HG02884 (cell line): ENCODE results near the gene ELMO2.

Experiments
- ATAC-seq: cut with Tn5 transposase; IDR thresholded peaks from one replicate; pipeline ENCODE4 v1.9.1; 2021; ENCODE audit warnings: mild to moderate bottlenecking, moderate library complexity; ENCODE audit not compliant: unreplicated experiment

The ELMO2 gene

GRCh38 chr20:46367967-46368901 lies 38.2 kb downstream of the ELMO2 start:
- ATAC-seq, result no peak

GRCh38 chr20:46367234-46367633 lies 39.2 kb downstream of the ELMO2 start:
- ATAC-seq, result no peak

DNA sequence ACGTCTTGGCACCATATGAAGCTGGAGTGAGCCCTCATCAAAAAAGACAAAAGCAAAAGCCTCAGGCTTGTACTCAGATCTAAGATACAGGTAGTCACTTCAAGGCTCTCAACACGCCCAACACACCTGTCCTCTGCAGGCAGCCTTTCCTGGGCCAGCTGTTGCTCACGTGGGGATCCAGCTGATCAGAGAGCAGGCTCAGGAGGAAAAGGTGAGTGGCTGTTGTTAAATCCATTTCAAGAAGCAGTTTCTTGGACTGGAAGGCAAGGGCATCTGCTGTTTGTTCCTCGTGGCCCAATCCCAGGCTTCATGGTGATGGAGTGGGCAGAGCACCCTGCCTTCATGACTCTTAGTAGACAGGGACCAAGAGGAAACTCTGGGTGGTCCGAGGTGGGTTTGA lies 39.6 kb downstream of the ELMO2 start:
- no peak for ATAC-seq

DNA sequence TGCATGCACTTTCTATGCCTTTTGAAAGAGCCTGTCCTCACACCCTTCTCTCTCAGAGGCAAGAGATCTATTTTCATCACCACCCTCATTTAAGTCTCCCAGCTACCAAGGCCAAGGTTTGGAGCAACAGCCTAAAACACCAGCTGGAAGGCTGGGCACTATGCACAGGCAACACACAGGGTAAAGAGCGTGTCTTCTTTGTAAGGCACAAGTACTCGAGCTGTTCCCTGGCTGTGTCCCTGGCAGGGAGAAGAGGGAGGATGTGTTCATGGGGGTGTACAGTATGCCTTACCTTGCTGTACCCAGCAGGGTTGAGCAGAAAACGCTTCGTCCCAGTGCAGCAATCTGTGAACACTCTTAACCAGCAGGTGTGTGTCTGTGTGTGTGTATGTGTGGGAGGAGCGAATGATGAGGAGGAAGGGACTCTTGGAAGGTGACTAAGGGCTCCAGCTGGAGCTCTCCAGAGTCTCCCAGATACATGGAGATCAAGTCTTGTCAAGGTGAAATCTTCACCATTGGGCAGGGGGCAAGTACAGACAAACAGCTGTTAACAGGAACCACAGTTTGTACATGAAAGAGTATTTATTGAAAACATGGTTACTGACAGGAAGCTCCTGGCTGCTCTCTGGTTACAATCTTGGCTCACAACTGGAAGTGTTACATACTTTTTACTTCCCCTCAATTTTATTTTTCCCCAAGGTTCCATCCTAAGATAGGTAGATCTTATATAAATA lies 40.8 kb downstream of the ELMO2 start:
- ATAC-seq, result no peak

GRCh38 chr20:46364670-46365486 lies 41.5 kb downstream of the ELMO2 start:
- no peak for ATAC-seq

GRCh38 chr20:46363874-46364669 lies 42.3 kb downstream of the ELMO2 start:
- ATAC-seq, result peak; percentile 65

DNA sequence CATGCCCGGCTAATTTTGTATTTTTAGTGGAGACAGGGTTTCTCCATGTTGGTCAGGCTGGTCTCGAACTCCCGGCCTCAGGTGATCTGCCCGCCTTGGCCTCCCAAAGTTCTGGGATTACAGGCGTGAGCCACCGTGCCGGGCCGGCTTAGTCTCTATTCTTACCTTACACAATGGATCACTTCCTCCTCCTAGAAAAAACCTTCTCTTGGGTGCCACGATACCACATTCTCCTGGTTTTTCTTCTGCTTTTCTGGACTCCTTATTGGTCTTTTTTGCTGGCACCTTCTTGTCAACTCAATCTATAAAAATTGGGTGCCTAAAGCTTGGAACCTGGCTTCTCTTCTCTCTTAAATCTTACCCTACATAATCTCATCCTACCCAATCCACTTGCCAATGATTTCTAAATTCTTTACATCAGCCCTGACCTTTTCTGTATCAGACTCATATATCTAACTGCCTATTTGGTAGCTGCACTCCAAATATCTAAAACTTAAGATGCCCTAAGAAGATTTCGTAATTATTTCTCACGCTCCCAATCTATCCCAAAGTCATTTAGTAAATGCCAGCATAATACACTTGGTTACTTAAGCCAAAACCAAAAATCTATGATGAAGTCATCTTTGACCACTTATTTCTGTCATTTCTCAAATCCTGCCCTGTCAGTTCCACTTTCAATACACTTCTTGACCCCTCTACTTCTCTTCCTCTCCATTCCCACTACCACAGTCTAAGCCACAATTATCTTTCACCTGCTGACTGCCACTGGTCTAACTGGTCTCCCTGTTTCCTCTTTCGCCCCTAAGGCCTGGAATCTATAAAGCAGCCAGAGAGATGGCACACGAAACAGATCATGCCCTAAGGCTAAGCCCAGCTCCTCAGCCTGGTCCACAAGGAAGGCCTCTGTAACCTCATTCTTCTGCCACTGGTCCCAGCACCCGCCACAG lies 43.2 kb downstream of the ELMO2 start:
- peak; percentile 3 for ATAC-seq

DNA sequence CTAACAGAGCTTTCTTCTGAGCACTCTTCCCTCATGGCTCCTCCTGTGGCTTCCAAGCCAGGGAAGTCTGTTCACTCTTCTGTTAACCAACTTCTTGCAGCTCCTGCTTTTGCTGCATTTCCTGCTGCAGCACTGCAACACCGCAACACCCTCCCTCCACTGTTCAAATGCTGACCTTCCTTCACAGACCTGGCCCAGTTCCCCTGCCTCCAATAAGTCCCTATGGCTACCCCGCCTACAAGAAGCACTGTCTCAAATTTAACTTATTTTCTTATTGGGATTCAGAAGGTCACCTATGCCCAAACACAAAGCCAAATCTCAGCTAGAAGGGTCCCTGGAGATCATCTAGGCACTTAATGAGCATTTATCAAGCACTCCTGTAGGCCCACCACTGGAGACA lies 44.6 kb downstream of the ELMO2 start:
- no peak for ATAC-seq

- no peak for ATAC-seq
Observed at GRCh38 chr20:46361381-46361780, 45.0 kb downstream of the ELMO2 start.

DNA sequence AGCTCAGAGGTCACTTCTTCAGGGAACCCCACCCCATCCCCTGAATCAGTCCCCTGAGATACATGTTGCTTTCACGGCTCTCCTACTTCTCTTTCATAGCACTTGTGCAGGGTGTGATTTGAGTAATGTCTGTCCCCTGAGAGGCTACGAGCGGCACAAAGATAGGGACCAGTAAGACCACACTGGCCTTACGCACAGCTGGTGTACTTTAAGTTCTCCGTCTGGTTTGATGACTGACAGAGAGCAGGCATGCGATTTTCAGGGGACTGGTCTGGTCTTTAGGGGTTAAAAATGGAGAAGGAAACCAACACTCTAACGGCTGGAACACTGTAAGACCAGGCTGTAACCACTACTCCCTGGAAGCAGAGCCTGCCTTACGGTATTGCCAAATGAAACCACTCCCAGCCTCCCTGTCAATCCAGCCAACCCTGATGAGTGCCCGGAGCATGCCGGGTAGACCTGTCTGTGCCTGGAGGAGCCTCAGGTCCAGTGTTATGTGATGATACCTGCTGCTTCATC lies 47.1 kb downstream of the ELMO2 start:
- peak; percentile 61 for ATAC-seq

- ATAC-seq, result no peak
Observed at GRCh38 chr20:46358346-46359058, 47.9 kb downstream of the ELMO2 start.

DNA sequence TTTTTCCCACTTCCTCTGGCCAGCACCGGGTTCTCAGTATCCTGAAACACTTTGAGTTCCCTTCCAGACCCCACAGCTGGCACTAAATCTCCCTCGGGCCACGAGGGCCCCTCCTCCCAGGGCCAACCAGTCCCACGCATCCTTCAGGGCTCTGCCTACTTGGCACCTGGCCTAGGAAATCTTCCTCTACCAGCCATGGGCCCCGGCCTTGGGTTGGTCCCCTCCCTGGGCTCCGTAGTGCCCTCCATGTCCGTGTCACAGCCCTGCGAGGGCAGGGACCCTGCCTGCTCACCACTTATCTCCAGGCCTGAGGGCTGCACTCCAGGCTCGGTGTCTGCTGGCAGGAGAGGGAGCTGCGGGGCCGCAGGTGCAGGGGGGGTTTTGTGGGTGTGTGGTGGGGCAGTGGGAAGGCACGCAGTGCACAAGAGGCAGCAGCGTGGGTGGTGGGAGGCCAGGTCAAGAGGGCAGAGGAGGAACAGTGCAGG lies 49.3 kb downstream of the ELMO2 start:
- no peak for ATAC-seq

DNA sequence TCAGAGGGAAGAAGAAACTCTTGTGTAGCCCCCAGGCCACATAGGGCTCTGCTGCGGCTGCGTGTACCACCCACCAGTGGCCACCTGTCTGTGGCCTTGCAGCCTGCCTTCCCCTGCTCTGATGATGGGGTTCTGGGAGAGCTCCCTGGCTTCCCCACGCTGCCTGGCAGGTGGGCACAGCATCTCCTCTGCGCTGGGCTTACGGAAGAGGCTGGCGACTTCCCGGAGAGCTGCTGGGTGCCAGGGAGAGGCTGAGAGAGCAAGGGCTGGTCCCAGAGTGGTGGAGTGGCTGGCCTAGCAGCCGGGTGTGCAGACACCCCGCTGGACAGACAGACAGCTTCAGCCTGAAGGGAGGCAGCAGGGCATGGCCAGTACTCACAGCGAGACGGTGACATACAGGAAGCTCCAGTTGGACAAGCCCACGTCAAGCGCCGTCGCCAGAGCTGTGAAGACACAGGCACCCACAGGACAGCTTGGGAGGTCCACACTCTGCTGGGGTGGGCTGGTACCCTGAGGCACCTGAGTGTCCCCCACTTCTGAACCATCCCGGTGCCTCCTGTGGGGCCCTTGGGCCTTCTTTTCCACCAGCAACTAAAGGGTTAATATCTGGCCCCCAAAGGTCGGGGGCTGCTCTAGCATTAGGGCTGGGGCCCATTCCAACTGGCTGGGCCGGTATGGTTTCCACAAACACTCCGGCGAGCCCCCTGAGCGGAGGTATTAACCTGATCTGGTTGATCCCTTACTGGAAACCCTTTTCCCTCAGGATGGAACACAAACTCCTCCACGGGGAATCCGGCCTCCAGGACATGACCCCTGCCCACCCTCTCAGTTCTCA lies 50.0 kb downstream of the ELMO2 start:
- ATAC-seq, result no peak

GRCh38 chr20:46355778-46356177 lies 50.6 kb downstream of the ELMO2 start:
- ATAC-seq, result no peak

DNA sequence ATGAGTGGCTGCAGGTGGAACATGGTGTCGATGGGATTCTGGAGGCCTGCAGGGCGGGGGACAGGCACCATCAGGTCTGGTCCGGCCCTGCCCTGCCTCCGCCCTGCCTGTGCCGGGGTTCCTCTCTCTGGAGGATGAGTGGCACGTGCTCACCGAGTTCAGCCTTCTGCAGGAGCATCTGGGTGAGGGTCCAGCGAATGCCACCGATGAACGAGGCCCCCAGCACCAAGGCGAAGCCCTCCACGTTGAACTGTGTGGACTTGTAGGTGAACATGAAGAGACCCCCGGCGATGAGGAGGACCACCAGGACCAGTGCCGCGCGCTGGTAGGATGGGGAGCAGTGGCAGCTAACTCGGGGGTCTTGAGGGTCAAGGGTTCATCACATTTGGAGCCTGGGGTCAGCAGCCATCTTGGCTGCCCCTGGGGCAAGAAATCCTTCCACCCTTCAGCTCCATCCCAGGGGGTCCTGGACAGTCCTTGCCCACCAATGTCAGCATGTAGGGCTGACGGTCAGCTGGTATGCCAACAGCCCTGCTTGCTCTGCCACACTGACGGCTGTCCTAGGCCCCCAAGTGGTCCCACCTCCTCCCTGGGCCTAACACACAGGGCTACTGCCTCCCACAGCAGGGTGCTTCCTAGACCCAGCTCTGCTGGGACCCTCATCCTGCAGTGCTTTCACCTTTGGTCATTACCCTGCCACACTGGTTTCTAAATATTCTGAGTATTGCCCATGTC lies 51.3 kb downstream of the ELMO2 start:
- ATAC-seq, result no peak

- ATAC-seq, result no peak
Observed at GRCh38 chr20:46354207-46354555, 52.2 kb downstream of the ELMO2 start.
